HepG2 (cell line): Measurements from ENCODE around the gene RXFP1. TPM values are rescaled to one million over a fixed set of nuclear protein-coding genes. Genes with fewer than 3 reads are reported as not detected.

Experiments used
- ATAC-seq: fragments of 200-7000 bp; cut with Tn5 transposase; 3 replicates; pipeline ENCODE4 v1.9.1; 2020; ENCODE audit warnings: mild to moderate bottlenecking, moderate library complexity
- BruUV-seq: library from RNA; stranded (reverse); fragments of 400-500 nt; replicated peaks from 2 replicates; lab custom pipeline; 2021; lab: Mats Ljungman, UMichigan
- CTCF ChIA-PET: fragments of 300-600 bp; formaldehyde crosslinking; extraction: SDS; loops from one replicate; lab custom pipeline; 2021; ENCODE audit warnings: low total read pairs, inconsistent platforms, low intra/inter-chr PET ratio; lab: Yijun Ruan, JAX
- POLR2A ChIA-PET: fragments of 350-600 bp; sonication (Branson Sonifier 250); formaldehyde crosslinking; loops from one replicate; lab custom pipeline; 2020; ENCODE audit warnings: antibody characterized with exemption, inconsistent platforms; lab: Yijun Ruan, JAX
- DNase-seq: peaks from one replicate; pipeline ENCODE4 v3.0.0-alpha.2; 2015; ENCODE audit warnings: low spot score
- FAIRE-seq: peaks from 3 replicates; lab custom pipeline; 2011; peaks lifted over from hg19 to GRCh38; lab: Jason Lieb, UNC
- H2AFZ ChIP-seq: one replicate; pipeline ENCODE4 v1.6.1; 2011; ENCODE audit warnings: low read length, inconsistent platforms
- H3K27ac ChIP-seq: fragments of 300-600 bp; 3 replicates; pipeline ENCODE4 v1.8.0; 2011; ENCODE audit warnings: mixed run types, mild to moderate bottlenecking, mixed read lengths, low read length, inconsistent platforms; ENCODE audit not compliant: insufficient read depth; ENCODE audit errors: extremely low read length
- H3K27me3 ChIP-seq, 2 experiments: fragments of 200-600 bp in 1 of 2; 2 replicates in 1 of 2; 3 replicates in 1 of 2; pipeline versions ENCODE4 v1.6.0 to v1.8.0; 2011; ENCODE audit warnings: low read length in 2 of 2, mild to moderate bottlenecking in 2 of 2, moderate library complexity in 2 of 2, inconsistent platforms in 1 of 2; ENCODE audit not compliant: insufficient read depth in 2 of 2, control insufficient read depth in 1 of 2
- H3K36me3 ChIP-seq, 2 experiments: fragments of 200-600 bp in 1 of 2; replicated peaks in 1 of 2; 2 replicates in 1 of 2; 3 replicates in 1 of 2; pipeline versions ENCODE4 v1.5.1 to v1.8.0; 2011; ENCODE audit warnings: low read length in 2 of 2, inconsistent platforms in 1 of 2; ENCODE audit not compliant: insufficient read depth in 2 of 2, control insufficient read depth in 1 of 2
- H3K4me1 ChIP-seq: 2 replicates; pipeline ENCODE4 v1.5.1; 2012; ENCODE audit warnings: low read length, inconsistent platforms; ENCODE audit not compliant: insufficient read depth
- H3K4me2 ChIP-seq: 2 replicates; pipeline ENCODE4 v1.6.0; 2011; ENCODE audit warnings: low read depth, low read length, inconsistent platforms
- H3K4me3 ChIP-seq, 3 experiments: fragments of 200-600 bp in 1 of 3; sonication (generic), shearing (Covaris generic) in 1 of 3; replicated peaks in 1 of 3; 2 replicates each; pipeline ENCODE4 v1.5.1; 2011 to 2016; ENCODE audit warnings: low read length in 3 of 3, inconsistent platforms in 2 of 3, low read depth in 2 of 3, mild to moderate bottlenecking in 2 of 3, control low read depth in 1 of 3, mixed read lengths in 1 of 3; ENCODE audit not compliant: insufficient read depth in 1 of 3
- H3K79me2 ChIP-seq: one replicate; pipeline ENCODE4 v1.6.1; 2011; ENCODE audit warnings: low read length, inconsistent platforms; ENCODE audit not compliant: insufficient read depth
- H3K9ac ChIP-seq: 2 replicates; pipeline ENCODE4 v1.6.0; 2011; ENCODE audit warnings: mild to moderate bottlenecking, low read depth, low read length, inconsistent platforms; ENCODE audit not compliant: insufficient read depth
- H3K9me3 ChIP-seq: 2 replicates; pipeline ENCODE4 v1.5.1; 2012; ENCODE audit warnings: mild to moderate bottlenecking, low read length
- H4K20me1 ChIP-seq: 2 replicates; pipeline ENCODE4 v1.6.0; 2011; ENCODE audit warnings: inconsistent platforms, mild to moderate bottlenecking, low read length, moderate library complexity; ENCODE audit not compliant: insufficient read depth
- CREM ChIP-seq, 2 experiments: sonication (generic) in 1 of 2; formaldehyde crosslinking in 1 of 2; IDR thresholded peaks; 2 replicates each; pipeline versions ENCODE4 v1.4.0 to v1.6.1; 2016 to 2020; ENCODE audit warnings: antibody characterized with exemption in 1 of 2, mild to moderate bottlenecking in 1 of 2, missing genetic modification reagents in 1 of 2
- FOXC1 ChIP-seq: sonication (generic); formaldehyde crosslinking; IDR thresholded peaks from 2 replicates; pipeline ENCODE4 v1.8.0; 2022; ENCODE audit warnings: mild to moderate bottlenecking, missing genetic modification reagents, borderline replicate concordance
- KMT2B ChIP-seq: IDR thresholded peaks from 2 replicates; pipeline ENCODE4 v1.6.1; 2016; ENCODE audit warnings: missing genetic modification reagents, missing compliant biosample characterization
- NFIB ChIP-seq: sonication (generic); formaldehyde crosslinking; IDR thresholded peaks from 2 replicates; pipeline ENCODE4 v1.9.0; 2021; ENCODE audit warnings: missing genetic modification reagents, mild to moderate bottlenecking, borderline replicate concordance
- NR2F1 ChIP-seq, 2 experiments: fragments of 450-650 bp in 1 of 2; formaldehyde crosslinking in 1 of 2; IDR thresholded peaks; 2 replicates each; pipeline versions ENCODE4 v1.5.0 to v1.6.1; 2016 to 2020; ENCODE audit warnings: mild to moderate bottlenecking in 1 of 2, missing compliant biosample characterization in 1 of 2, missing genetic modification reagents in 1 of 2, moderate library complexity in 1 of 2
- SRY ChIP-seq: sonication (generic); formaldehyde crosslinking; IDR thresholded peaks from 2 replicates; pipeline ENCODE4 v1.8.0; 2022; ENCODE audit warnings: mild to moderate bottlenecking, missing genetic modification reagents
- TEAD3 ChIP-seq: optimal IDR thresholded peaks from 2 replicates; pipeline ENCODE3; 2016; ENCODE audit warnings: borderline replicate concordance
- ZNF562 ChIP-seq: sonication (generic); formaldehyde crosslinking; IDR thresholded peaks from 2 replicates; pipeline ENCODE4 v1.8.0; 2022; ENCODE audit warnings: missing genetic modification reagents, borderline replicate concordance
- ZNF879 ChIP-seq: sonication (generic); formaldehyde crosslinking; IDR thresholded peaks from 2 replicates; pipeline ENCODE4 v1.8.1; 2023; ENCODE audit warnings: missing genetic modification reagents
- WGBS: methylation state at CpG from one replicate; pipeline ENCODE4 v1.1.6; 2017; ENCODE audit warnings: low lambda C conversion rate; 5-methylcytosine and 5-hydroxymethylcytosine counted together
- in situ Hi-C: cut with HindIII; loops from 2 replicates; pipeline ENCODE4 v1.10.0; 2017; ENCODE audit warnings: low pct_unique_long_range_greater_than_20kb; ENCODE audit not compliant: extremely low pct_ligation_motif_present
- intact Hi-C: fragments of 100-400 bp; cut with micrococcal nuclease; formaldehyde crosslinking; loops from one replicate; pipeline ENCODE4 v1.10.0; 2022; ENCODE audit not compliant: unreplicated experiment
- polyA plus RNA-seq, 8 experiments: library from polyadenylated mRNA; depleted of rRNA in 3 of 8; stranded (reverse) in 7 of 8; unstranded in 1 of 8; fragments of >200 nt; fragmentation: Illumina TruSeq in 4 of 8; extraction: Trizol in 4 of 8; gene quantifications; 2 replicates each; pipeline versions ENCODE4 v1.2.1 to v1.2.3, GENCODE V29; 2011 to 2016; ENCODE audit warnings: low read depth in 4 of 8, missing spikeins in 1 of 8, mixed read lengths in 1 of 8; ENCODE audit not compliant: insufficient read depth in 1 of 8
- total RNA-seq, 5 experiments: library from RNA; depleted of rRNA; stranded (reverse); fragments of >200 nt; fragmentation: Illumina TruSeq; extraction: Trizol; gene quantifications; 2 replicates each; pipeline ENCODE4 v1.2.3, GENCODE V29; 2016; ENCODE audit warnings: low read depth in 1 of 5
- TF ChIP-seq, protein P1 (sequence below): sonication (generic); formaldehyde crosslinking; IDR thresholded peaks from 2 replicates; pipeline ENCODE4 v1.5.0; 2020; ENCODE audit warnings: mild to moderate bottlenecking, low read depth, missing genetic modification reagents, borderline replicate concordance
- TF ChIP-seq, protein P2 (sequence below): sonication (generic); formaldehyde crosslinking; IDR thresholded peaks from 2 replicates; pipeline ENCODE4 v1.5.1; 2020; ENCODE audit warnings: missing genetic modification reagents, mild to moderate bottlenecking, borderline replicate concordance
- TF ChIP-seq, protein P3 (sequence below): sonication (generic); formaldehyde crosslinking; conservative IDR thresholded peaks from 2 replicates; pipeline ENCODE4 v1.8.0; 2022; ENCODE audit warnings: mild to moderate bottlenecking, moderate library complexity, missing genetic modification reagents

RXFP1 gene
- total and polyA plus RNA-seq, 2 of the 13 experiments (the other 11 are each of a cell fraction or from before 2014, with no cell fraction given): not detected

DNA sequence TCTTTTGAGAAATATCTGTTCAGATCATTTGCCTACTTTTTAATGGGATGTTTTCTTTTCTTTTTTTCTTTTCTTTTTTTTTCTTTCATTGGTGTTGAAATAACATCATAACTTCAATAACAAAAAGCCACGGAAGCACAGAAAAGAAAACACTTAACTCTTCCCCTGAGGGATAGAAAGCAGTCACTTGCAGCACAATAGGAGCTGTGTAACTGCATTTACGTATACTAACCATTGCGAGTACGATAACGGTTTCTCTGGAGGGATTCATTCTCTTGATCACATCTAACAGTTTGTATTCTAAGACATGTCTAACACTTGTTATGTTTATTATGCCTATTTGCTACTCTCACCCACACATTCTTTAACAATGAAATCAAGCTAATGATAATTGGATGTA, 122.7 kb downstream of the RXFP1 start:
- ChIA-PET POLR2A (no interaction called here), CTCF (no interaction called here)
- TF ChIP-seq SRY (no peak), ZNF879 (CRISPR knock-in tag) (no peak), NFIB (CRISPR knock-in tag) (no peak), ZNF562 (no peak), FOXC1 (CRISPR knock-in tag) (no peak), CREM (IDR thresholded peaks at IDR 0.05) (no peak), CREM (CRISPR knock-in tag; IDR thresholded peaks at IDR 0.05) (no peak), NR2F1 (CRISPR knock-in tag; IDR thresholded peaks at IDR 0.05) (no peak), TEAD3 (CRISPR knock-in tag) (no peak), KMT2B (CRISPR knock-in tag) (no peak)
- TF ChIP-seq, protein P1, sequence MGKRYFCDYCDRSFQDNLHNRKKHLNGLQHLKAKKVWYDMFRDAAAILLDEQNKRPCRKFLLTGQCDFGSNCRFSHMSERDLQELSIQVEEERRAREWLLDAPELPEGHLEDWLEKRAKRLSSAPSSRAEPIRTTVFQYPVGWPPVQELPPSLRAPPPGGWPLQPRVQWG: no peak
- TF ChIP-seq, protein P2, sequence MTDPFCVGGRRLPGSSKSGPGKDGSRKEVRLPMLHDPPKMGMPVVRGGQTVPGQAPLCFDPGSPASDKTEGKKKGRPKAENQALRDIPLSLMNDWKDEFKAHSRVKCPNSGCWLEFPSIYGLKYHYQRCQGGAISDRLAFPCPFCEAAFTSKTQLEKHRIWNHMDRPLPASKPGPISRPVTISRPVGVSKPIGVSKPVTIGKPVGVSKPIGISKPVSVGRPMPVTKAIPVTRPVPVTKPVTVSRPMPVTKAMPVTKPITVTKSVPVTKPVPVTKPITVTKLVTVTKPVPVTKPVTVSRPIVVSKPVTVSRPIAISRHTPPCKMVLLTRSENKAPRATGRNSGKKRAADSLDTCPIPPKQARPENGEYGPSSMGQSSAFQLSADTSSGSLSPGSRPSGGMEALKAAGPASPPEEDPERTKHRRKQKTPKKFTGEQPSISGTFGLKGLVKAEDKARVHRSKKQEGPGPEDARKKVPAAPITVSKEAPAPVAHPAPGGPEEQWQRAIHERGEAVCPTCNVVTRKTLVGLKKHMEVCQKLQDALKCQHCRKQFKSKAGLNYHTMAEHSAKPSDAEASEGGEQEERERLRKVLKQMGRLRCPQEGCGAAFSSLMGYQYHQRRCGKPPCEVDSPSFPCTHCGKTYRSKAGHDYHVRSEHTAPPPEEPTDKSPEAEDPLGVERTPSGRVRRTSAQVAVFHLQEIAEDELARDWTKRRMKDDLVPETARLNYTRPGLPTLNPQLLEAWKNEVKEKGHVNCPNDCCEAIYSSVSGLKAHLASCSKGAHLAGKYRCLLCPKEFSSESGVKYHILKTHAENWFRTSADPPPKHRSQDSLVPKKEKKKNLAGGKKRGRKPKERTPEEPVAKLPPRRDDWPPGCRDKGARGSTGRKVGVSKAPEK (CRISPR knock-in tag): no peak
- TF ChIP-seq, protein P3, sequence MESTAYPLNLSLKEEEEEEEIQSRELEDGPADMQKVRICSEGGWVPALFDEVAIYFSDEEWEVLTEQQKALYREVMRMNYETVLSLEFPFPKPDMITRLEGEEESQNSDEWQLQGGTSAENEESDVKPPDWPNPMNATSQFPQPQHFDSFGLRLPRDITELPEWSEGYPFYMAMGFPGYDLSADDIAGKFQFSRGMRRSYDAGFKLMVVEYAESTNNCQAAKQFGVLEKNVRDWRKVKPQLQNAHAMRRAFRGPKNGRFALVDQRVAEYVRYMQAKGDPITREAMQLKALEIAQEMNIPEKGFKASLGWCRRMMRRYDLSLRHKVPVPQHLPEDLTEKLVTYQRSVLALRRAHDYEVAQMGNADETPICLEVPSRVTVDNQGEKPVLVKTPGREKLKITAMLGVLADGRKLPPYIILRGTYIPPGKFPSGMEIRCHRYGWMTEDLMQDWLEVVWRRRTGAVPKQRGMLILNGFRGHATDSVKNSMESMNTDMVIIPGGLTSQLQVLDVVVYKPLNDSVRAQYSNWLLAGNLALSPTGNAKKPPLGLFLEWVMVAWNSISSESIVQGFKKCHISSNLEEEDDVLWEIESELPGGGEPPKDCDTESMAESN (CRISPR knock-in tag): no peak
- in situ Hi-C loops: no loop called here
- intact Hi-C loops: no loop called here
- WGBS: 74% methylated on average over 5 of the region's 5 CpGs
- DNase-seq (no peak), FAIRE-seq (no peak), ATAC-seq (no peak)
- Histone ChIP-seq H3K4me3 (no peak overlapping the region), H3K27ac (no peak overlapping the region), H2AFZ (no peak overlapping the region), H4K20me1 (no peaks in the 10 kb centered on the region), H3K27me3 (peaks cover 0 to 1% of the 10 kb centered on the region in 2 experiments; a peak in 2 of 5 replicates), H3K9ac (no peak overlapping the region), H3K4me1 (no peaks in the 10 kb centered on the region), H3K36me3 (no peaks in the 10 kb centered on the region), H3K4me2 (no peak overlapping the region), H3K9me3 (no peaks in the 10 kb centered on the region), H3K79me2 (no peaks in the 10 kb centered on the region)
- BruUV-seq: no TSS peak
